ENCODE results near the gene TRIOBP. TPM values are rescaled to one million over a fixed set of nuclear protein-coding genes. Genes with fewer than 3 reads are reported as not detected.

Gene TRIOBP
- total RNA-seq, 3 donors from 2014 or later (not counting 1 experiment from before 2014, with no cell fraction given): 25.1 to 38.5 (median 25.8) TPM

DNA sequence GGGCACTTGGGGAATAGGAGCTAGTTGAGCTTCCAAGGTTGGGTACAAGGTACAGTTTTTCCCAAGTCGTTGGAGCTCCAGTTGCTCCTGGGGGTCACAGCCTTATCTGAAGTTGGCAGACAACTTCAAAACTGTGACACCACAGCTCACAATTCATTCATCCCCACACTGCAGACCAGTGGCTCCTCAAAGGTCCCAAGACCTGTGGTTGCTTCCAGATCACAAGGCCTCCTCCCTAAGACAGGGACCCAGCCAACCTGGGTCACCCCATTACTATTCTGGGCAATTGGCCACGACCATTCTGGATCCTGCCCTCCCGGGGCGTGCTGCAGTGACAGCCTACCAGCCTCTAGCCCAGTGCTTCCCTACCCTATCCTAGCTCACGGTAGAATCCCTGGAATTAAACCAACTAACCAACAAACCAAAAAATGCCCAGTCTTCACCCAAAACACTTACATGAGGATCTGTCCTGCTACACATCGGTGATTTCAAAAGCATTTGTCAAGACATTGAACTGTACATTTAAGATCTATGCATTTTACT is 39.2 kb upstream of the TRIOBP start:
- Histone ChIP-seq H3K4me3 (ENCODE audit: low read length) (peak overlapping the region; percentile 34), H3K9me3 (ENCODE audit: control insufficient read depth, insufficient read depth, low read length) (no peaks in the 10 kb centered on the region), H3K4me1 (ENCODE audit: control insufficient read depth, insufficient read depth, low read length) (peaks cover 42% of the 10 kb centered on the region), H3K36me3 (ENCODE audit: control insufficient read depth, insufficient read depth, low read length) (peaks cover 20% of the 10 kb centered on the region), H3K27ac (ENCODE audit: low read length) (peak overlapping the region; percentile 64), H3K27me3 (ENCODE audit: control insufficient read depth, insufficient read depth, low read length) (no peaks in the 10 kb centered on the region)
- H3K27me3 Mint-ChIP-seq (ENCODE audit: low read depth in 2 of 2): no peaks in the 10 kb centered on the region
- TF ChIP-seq CTCF (IDR thresholded peaks at IDR 0.05): no peak
- intact Hi-C loops (cut with micrococcal nuclease): loop anchor here (1.0 kb wide), 2 partner anchors 20 to 39 kb away; no protein-coding TSS in a partner anchor
- no peak for ATAC-seq
- H3K4me3 Mint-ChIP-seq: peak overlapping the region; percentile 86
- no peaks in the 10 kb centered on the region for H3K36me3 Mint-ChIP-seq
- no peak for DNase-seq
- peaks cover 37 to 47% of the 10 kb centered on the region in 2 donors for H3K4me1 Mint-ChIP-seq
- no peaks in the 10 kb centered on the region for H3K9me3 Mint-ChIP-seq
- peak overlapping the region; percentile 92 to 95 for H3K27ac Mint-ChIP-seq
- WGBS (ENCODE audit: insufficient coverage): 13% methylated on average over 6 of the region's 6 CpGs

DNA sequence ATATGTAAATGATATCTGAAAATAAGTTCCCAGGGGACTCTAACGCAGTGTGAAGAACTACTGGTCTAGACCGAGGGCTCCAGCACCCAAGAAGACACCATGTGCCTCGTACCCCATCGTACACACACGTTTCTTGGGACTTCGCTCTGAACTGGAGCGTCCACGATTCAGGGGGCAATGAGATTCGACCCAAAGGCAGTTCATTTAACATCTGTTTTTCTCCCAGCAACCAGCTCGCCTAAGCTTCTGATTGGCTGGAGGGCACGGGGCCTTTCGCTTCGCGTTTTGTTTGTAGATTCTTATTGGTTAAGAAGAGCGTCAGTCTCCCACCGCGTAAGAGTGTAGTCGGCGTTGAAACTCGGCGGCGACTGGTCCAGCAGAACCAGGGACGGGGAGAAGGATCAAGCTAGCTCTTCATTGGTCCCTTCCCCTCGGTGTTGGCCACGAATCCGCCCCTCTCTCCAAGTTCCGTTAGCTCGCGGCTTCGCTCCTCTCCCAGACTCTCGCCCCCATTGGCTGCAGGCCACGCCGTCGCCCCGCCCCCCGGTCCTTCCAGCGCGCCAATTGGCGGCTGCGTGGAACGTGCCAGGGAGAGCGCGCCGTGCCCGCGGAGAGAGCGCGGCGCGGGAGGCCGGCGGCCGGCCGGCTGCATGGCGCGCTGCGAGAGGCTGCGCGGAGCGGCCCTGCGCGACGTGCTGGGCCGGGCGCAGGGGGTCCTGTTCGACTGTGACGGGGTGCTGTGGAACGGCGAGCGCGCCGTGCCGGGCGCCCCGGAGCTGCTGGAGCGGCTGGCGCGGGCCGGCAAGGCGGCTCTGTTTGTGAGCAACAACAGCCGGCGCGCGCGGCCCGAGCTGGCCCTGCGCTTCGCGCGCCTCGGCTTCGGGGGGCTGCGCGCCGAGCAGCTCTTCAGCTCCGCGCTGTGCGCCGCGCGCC is 38.4 kb upstream of the TRIOBP start, which contains the start of gene PDXP:
Gene PDXP, plus strand, starts transcription at position 591 of the 933 bp plus-strand sequence. Its CDS starts 60 bp downstream, at position 651.
- TF ChIP-seq CTCF (IDR thresholded peaks at IDR 0.05): no peak
- peak within 1 kb of the TSS; percentile 86 for H3K4me3 Mint-ChIP-seq
- H3K4me1 ChIP-seq (ENCODE audit: control insufficient read depth, insufficient read depth, low read length): peaks cover 42% of the 10 kb centered on the region
- no peaks in the 10 kb centered on the region for H3K36me3 Mint-ChIP-seq
- no peaks in the 10 kb centered on the region for H3K9me3 Mint-ChIP-seq
- H3K27ac ChIP-seq (ENCODE audit: low read length): peak within 1 kb of the TSS; percentile 64
- intact Hi-C loops (cut with micrococcal nuclease): loop anchor here (1.0 kb wide), 2 partner anchors 19 to 38 kb away; no protein-coding TSS in a partner anchor
- H3K9me3 ChIP-seq (ENCODE audit: control insufficient read depth, insufficient read depth, low read length): no peaks in the 10 kb centered on the region
- peak within 1 kb of the TSS; percentile 48 for H3K4me3 ChIP-seq (ENCODE audit: low read length)
- peaks cover 37 to 47% of the 10 kb centered on the region in 2 donors for H3K4me1 Mint-ChIP-seq
- WGBS (ENCODE audit: insufficient coverage): under 1% methylated on average over 101 of the region's 101 CpGs
- peak within 1 kb of the TSS; percentile 92 to 95 for H3K27ac Mint-ChIP-seq
- peak; percentile 97 to 99 for DNase-seq
- peaks cover 14% of the 10 kb centered on the region for H3K36me3 ChIP-seq (ENCODE audit: control insufficient read depth, insufficient read depth, low read length)
- no peaks in the 10 kb centered on the region for H3K27me3 Mint-ChIP-seq (ENCODE audit: low read depth in 2 of 2)
- ATAC-seq: peak; percentile 87 to 97 (median 89)
- no peaks in the 10 kb centered on the region for H3K27me3 ChIP-seq (ENCODE audit: control insufficient read depth, insufficient read depth, low read length)

- Histone ChIP-seq H3K27ac (ENCODE audit: low read length) (no peak overlapping the region), H3K36me3 (ENCODE audit: control insufficient read depth, insufficient read depth, low read length) (peaks cover 5% of the 10 kb centered on the region), H3K9me3 (ENCODE audit: control insufficient read depth, insufficient read depth, low read length) (no peaks in the 10 kb centered on the region), H3K4me1 (ENCODE audit: control insufficient read depth, insufficient read depth, low read length) (peaks cover 42% of the 10 kb centered on the region), H3K27me3 (ENCODE audit: control insufficient read depth, insufficient read depth, low read length) (no peaks in the 10 kb centered on the region), H3K4me3 (ENCODE audit: low read length) (peak overlapping the region; percentile 48)
- Mint-ChIP-seq H3K36me3 (no peaks in the 10 kb centered on the region), H3K4me1 (peaks cover 37 to 47% of the 10 kb centered on the region in 2 donors), H3K9me3 (no peaks in the 10 kb centered on the region), H3K4me3 (peak overlapping the region; percentile 83), H3K27me3 (ENCODE audit: low read depth in 2 of 2) (no peaks in the 10 kb centered on the region), H3K27ac (peak overlapping the region; percentile 36 to 52)
- 4% methylated on average over 68 of the region's 68 CpGs for WGBS (ENCODE audit: insufficient coverage)
- TF ChIP-seq CTCF (IDR thresholded peaks at IDR 0.05): no peak
- DNase-seq (peak in 1 of 2 donors; percentile 44), ATAC-seq (peak in 1 of 3 donors; percentile 0)
- intact Hi-C loops (cut with micrococcal nuclease): no loop called here
These were observed 37.6 kb upstream of the TRIOBP start for GRCh38 chr22:37659066-37659896.

Measured in natural killer cell (primary cell).